Trophoblast cell (in vitro differentiated cells and primary cell): ENCODE measurements around the gene SLC16A10.
"Not testable (repeated sequence)": the region's sequence is repeated elsewhere in the genome, so short reads cannot be mapped to it uniquely, and the experiment has no call there.

Source experiments
- DNase-seq, 2 donors: peaks; one replicate each; pipeline ENCODE4 v3.0.0-alpha.2; 2016
- H2AFZ ChIP-seq: 2 replicates; pipeline ENCODE4 v1.6.1; 2013; ENCODE audit warnings: low read length, moderate library complexity, mild to moderate bottlenecking; ENCODE audit not compliant: insufficient read depth, poor library complexity
- H2AK5ac ChIP-seq: 2 replicates; pipeline ENCODE4 v1.6.1; 2013; ENCODE audit warnings: mild to moderate bottlenecking, low read length
- H2BK120ac ChIP-seq: 2 replicates; pipeline ENCODE4 v1.6.1; 2013; ENCODE audit warnings: low read length, mild to moderate bottlenecking, moderate library complexity; ENCODE audit not compliant: insufficient read depth, poor library complexity
- H2BK12ac ChIP-seq: 2 replicates; pipeline ENCODE4 v1.6.1; 2013; ENCODE audit warnings: mild to moderate bottlenecking, low read length, moderate library complexity
- H2BK5ac ChIP-seq: 2 replicates; pipeline ENCODE4 v1.6.1; 2013; ENCODE audit warnings: low read length, low read depth, moderate library complexity, mild to moderate bottlenecking; ENCODE audit not compliant: poor library complexity
- H3K14ac ChIP-seq: 2 replicates; pipeline ENCODE4 v1.6.1; 2013; ENCODE audit warnings: mild to moderate bottlenecking, low read length
- H3K18ac ChIP-seq: 2 replicates; pipeline ENCODE4 v1.6.1; 2013; ENCODE audit warnings: mild to moderate bottlenecking, low read length
- H3K23ac ChIP-seq: 2 replicates; pipeline ENCODE4 v1.6.1; 2013; ENCODE audit warnings: low read length
- H3K27ac ChIP-seq: 2 replicates; pipeline ENCODE4 v1.5.1; 2013; ENCODE audit warnings: low read depth, mild to moderate bottlenecking, inconsistent platforms, low read length, moderate library complexity
- H3K27me3 ChIP-seq: 2 replicates; pipeline ENCODE4 v1.6.1; 2013; ENCODE audit warnings: inconsistent platforms, mild to moderate bottlenecking, low read length, moderate library complexity; ENCODE audit not compliant: insufficient read depth
- H3K36me3 ChIP-seq, 2 experiments: 1 replicate in 1 of 2; 2 replicates in 1 of 2; pipeline ENCODE4 v1.6.1; 2013; ENCODE audit warnings: low read length in 2 of 2, mild to moderate bottlenecking in 2 of 2, moderate library complexity in 1 of 2; ENCODE audit not compliant: insufficient read depth in 2 of 2, control insufficient read depth in 1 of 2
- H3K4ac ChIP-seq: 2 replicates; pipeline ENCODE4 v1.6.1; 2013; ENCODE audit warnings: low read depth, mild to moderate bottlenecking, low read length, moderate library complexity
- H3K4me1 ChIP-seq, 2 experiments: 1 replicate in 1 of 2; 2 replicates in 1 of 2; pipeline ENCODE4 v1.6.1; 2013; ENCODE audit warnings: low read length in 2 of 2, mild to moderate bottlenecking in 2 of 2, moderate library complexity in 1 of 2; ENCODE audit not compliant: insufficient read depth in 2 of 2, control insufficient read depth in 1 of 2
- H3K4me2 ChIP-seq: 2 replicates; pipeline ENCODE4 v1.6.1; 2013; ENCODE audit warnings: inconsistent platforms, mild to moderate bottlenecking, low read length, moderate library complexity
- H3K4me3 ChIP-seq: 2 replicates; pipeline ENCODE4 v1.5.1; 2013; ENCODE audit warnings: mild to moderate bottlenecking, low read depth, low read length, inconsistent platforms
- H3K79me1 ChIP-seq: one replicate; pipeline ENCODE4 v1.6.1; 2013; ENCODE audit warnings: low read length
- H3K79me2 ChIP-seq: 2 replicates; pipeline ENCODE4 v1.6.1; 2013; ENCODE audit warnings: low read length, mild to moderate bottlenecking; ENCODE audit not compliant: control insufficient read depth, insufficient read depth, poor library complexity
- H3K9ac ChIP-seq: 2 replicates; pipeline ENCODE4 v1.6.1; 2013; ENCODE audit warnings: mild to moderate bottlenecking, low read length
- H3K9me3 ChIP-seq: 2 replicates; pipeline ENCODE4 v1.6.1; 2013; ENCODE audit warnings: low read depth, mild to moderate bottlenecking, control low read depth, inconsistent platforms, low read length; ENCODE audit not compliant: insufficient read depth
- H4K12ac ChIP-seq: 2 replicates; pipeline ENCODE4 v1.6.1; 2013; ENCODE audit warnings: low read depth, mild to moderate bottlenecking, low read length, moderate library complexity
- H4K8ac ChIP-seq: 2 replicates; pipeline ENCODE4 v1.6.1; 2013; ENCODE audit warnings: low read depth, mild to moderate bottlenecking, low read length, moderate library complexity
- H4K91ac ChIP-seq: one replicate; pipeline ENCODE4 v1.6.1; 2013; ENCODE audit warnings: low read depth, mild to moderate bottlenecking, low read length, moderate library complexity
- WGBS: extraction: QIAGEN DNeasy Blood & Tissue Kit; methylation state at CpG from one replicate; pipeline ENCODE4 v1.1.7; 2013; ENCODE audit warnings: missing lambda C conversion rate; ENCODE audit not compliant: insufficient read length, insufficient coverage; ENCODE audit errors: extremely low coverage; 5-methylcytosine and 5-hydroxymethylcytosine counted together

SLC16A10 gene

GRCh38 chr6:111190637-111191036, 103.3 kb downstream of the SLC16A10 start:
- Histone ChIP-seq H3K79me2 (no peaks in the 10 kb centered on the region), H3K4me2 (no peak overlapping the region), H2BK5ac (no peak overlapping the region), H3K27me3 (no peaks in the 10 kb centered on the region), H3K4ac (no peak overlapping the region), H2AFZ (no peak overlapping the region), H2AK5ac (no peak overlapping the region), H2BK12ac (no peak overlapping the region), H3K18ac (no peak overlapping the region), H3K27ac (no peak overlapping the region), H3K4me3 (no peak overlapping the region), H3K79me1 (no peaks in the 10 kb centered on the region), H4K8ac (no peak overlapping the region), H3K4me1 (no peaks in the 10 kb centered on the region), H3K36me3 (no peaks in the 10 kb centered on the region), H3K9me3 (peaks cover 2% of the 10 kb centered on the region), H3K14ac (no peak overlapping the region), H3K23ac (no peak overlapping the region), H4K12ac (no peak overlapping the region), H3K9ac (no peak overlapping the region), H4K91ac (no peak overlapping the region), H2BK120ac (no peak overlapping the region)
- DNase-seq = no peak
- no CpG with 5 or more reads among the region's 3 CpGs for WGBS

DNA sequence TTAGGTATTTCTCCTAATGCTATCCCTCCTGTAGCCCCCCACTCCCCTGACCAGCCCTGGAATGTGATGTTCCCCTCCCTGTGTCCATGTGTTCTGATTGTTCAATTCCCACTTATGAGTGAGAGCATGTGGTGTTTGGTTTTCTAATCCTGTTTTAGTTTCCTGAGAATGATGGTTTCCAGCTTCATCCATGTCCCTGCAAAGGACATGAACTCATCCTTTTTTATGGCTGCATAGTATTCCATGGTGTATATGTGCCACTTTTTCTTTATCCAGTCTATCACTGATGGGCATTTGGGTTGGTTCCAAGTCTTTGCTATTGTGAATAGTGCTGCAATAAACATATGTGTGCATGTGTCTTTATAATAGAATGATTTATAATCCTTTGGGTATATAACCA, 103.8 kb downstream of the SLC16A10 start:
- H4K8ac ChIP-seq, H3K14ac ChIP-seq, H3K79me1 ChIP-seq, H4K12ac ChIP-seq, H3K4ac ChIP-seq, H2AK5ac ChIP-seq, H3K18ac ChIP-seq, H3K36me3 ChIP-seq, H3K27me3 ChIP-seq, DNase-seq, H2BK5ac ChIP-seq, H3K9ac ChIP-seq, H3K4me2 ChIP-seq, H3K4me3 ChIP-seq, H3K4me1 ChIP-seq, H4K91ac ChIP-seq, H2BK12ac ChIP-seq, H3K9me3 ChIP-seq, H3K79me2 ChIP-seq, H2AFZ ChIP-seq, H3K27ac ChIP-seq, H3K23ac ChIP-seq, H2BK120ac ChIP-seq: not testable (repeated sequence)

GRCh38 chr6:111192911-111193555, 105.7 kb downstream of the SLC16A10 start:
- Histone ChIP-seq H4K8ac (no peak overlapping the region), H3K79me2 (no peaks in the 10 kb centered on the region), H2BK120ac (no peak overlapping the region), H2AK5ac (no peak overlapping the region), H3K27ac (no peak overlapping the region), H3K36me3 (no peaks in the 10 kb centered on the region), H3K9me3 (peaks cover 2% of the 10 kb centered on the region), H4K12ac (no peak overlapping the region), H3K9ac (no peak overlapping the region), H2BK12ac (no peak overlapping the region), H2AFZ (no peak overlapping the region), H3K4me2 (no peak overlapping the region), H3K79me1 (no peaks in the 10 kb centered on the region), H2BK5ac (no peak overlapping the region), H3K4me3 (no peak overlapping the region), H3K27me3 (no peaks in the 10 kb centered on the region), H3K14ac (no peak overlapping the region), H3K4ac (no peak overlapping the region), H4K91ac (no peak overlapping the region), H3K23ac (no peak overlapping the region), H3K18ac (no peak overlapping the region), H3K4me1 (no peaks in the 10 kb centered on the region)
- DNase-seq = no peak

GRCh38 chr6:111195656-111196055, 108.4 kb downstream of the SLC16A10 start:
- no peak overlapping the region for H4K91ac ChIP-seq
- H3K4me3 ChIP-seq = no peak overlapping the region
- no peak for DNase-seq
- H3K27me3 ChIP-seq = no peaks in the 10 kb centered on the region
- H3K79me1 ChIP-seq = no peaks in the 10 kb centered on the region
- no peak overlapping the region for H2AK5ac ChIP-seq
- H3K14ac ChIP-seq = no peak overlapping the region
- H3K4ac ChIP-seq = no peak overlapping the region
- peaks cover under 1% of the 10 kb centered on the region for H3K9me3 ChIP-seq
- no peaks in the 10 kb centered on the region for H3K4me1 ChIP-seq
- H4K12ac ChIP-seq = no peak overlapping the region
- no peak overlapping the region for H2BK12ac ChIP-seq
- no peak overlapping the region for H3K27ac ChIP-seq
- H2BK120ac ChIP-seq = no peak overlapping the region
- no peak overlapping the region for H3K23ac ChIP-seq
- no peak overlapping the region for H2AFZ ChIP-seq
- H3K36me3 ChIP-seq = no peaks in the 10 kb centered on the region
- H2BK5ac ChIP-seq = no peak overlapping the region
- H3K4me2 ChIP-seq = no peak overlapping the region
- H3K18ac ChIP-seq = no peak overlapping the region
- no peak overlapping the region for H3K9ac ChIP-seq
- no peaks in the 10 kb centered on the region for H3K79me2 ChIP-seq
- H4K8ac ChIP-seq = no peak overlapping the region
